Measurements from ENCODE around the gene IGSF22.

The IGSF22 gene

DNA sequence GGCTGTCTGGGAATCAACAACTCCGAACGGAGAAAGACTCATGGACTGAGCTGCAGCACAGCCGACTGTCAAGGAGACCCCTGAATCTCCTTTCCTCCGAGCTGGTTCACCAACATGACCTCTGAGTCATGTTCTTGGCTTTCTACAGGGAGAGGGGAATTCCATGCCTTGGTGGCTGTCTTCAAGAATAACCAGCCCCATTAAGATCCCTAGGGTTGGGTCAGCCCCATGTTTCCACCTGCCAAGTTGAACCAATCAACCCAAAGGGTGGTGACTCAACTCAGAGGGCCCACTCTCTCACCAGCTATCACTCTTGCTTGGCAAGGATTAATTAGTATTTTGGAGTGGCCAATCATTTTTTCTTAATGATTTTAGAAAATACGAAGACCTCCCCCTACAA is 28.3 kb upstream of the IGSF22 start:
- H3K36me3 ChIP-seq = no peaks in the 10 kb centered on the region
- H3K27ac ChIP-seq = no peak overlapping the region
- peaks cover 0 to 2% of the 10 kb centered on the region in 2 donors for H3K27me3 ChIP-seq
- intact Hi-C loops (cut with DNase I; ENCODE audit: low total_unique reads) = no loop called here
- H3K4me1 ChIP-seq = peaks cover 0 to 5% (median 0%) of the 10 kb centered on the region in 4 donors
- no peak overlapping the region for H3K4me3 ChIP-seq
- DNase-seq = no peak
- TF ChIP-seq, protein P1, sequence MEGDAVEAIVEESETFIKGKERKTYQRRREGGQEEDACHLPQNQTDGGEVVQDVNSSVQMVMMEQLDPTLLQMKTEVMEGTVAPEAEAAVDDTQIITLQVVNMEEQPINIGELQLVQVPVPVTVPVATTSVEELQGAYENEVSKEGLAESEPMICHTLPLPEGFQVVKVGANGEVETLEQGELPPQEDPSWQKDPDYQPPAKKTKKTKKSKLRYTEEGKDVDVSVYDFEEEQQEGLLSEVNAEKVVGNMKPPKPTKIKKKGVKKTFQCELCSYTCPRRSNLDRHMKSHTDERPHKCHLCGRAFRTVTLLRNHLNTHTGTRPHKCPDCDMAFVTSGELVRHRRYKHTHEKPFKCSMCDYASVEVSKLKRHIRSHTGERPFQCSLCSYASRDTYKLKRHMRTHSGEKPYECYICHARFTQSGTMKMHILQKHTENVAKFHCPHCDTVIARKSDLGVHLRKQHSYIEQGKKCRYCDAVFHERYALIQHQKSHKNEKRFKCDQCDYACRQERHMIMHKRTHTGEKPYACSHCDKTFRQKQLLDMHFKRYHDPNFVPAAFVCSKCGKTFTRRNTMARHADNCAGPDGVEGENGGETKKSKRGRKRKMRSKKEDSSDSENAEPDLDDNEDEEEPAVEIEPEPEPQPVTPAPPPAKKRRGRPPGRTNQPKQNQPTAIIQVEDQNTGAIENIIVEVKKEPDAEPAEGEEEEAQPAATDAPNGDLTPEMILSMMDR (IDR thresholded peaks at IDR 0.05) = no peak
- H3K9me3 ChIP-seq = no peaks in the 10 kb centered on the region

DNA sequence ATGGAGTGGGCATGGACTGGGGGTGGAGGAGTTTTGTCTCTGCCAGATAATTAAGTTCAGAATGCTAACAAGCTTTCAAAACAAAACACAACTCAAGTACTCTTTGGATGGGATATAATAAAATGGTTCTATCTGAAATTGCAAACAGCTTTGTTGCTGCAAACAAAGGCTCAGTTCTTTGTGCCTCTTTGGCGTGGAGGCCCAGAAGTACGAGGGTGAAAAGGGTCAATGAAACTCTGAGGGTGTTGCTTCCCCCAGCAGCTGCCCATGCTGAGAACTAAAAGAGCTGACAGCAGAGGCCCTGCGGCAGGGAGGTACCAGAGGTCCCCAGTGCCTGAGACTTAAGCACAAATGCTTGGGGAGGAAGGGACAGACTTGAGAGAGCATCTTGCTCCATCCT is 26.5 kb upstream of the IGSF22 start:
- peaks cover 0 to 7% (median 0%) of the 10 kb centered on the region in 4 donors for H3K4me1 ChIP-seq
- no peak for DNase-seq
- intact Hi-C loops (cut with DNase I; ENCODE audit: low total_unique reads) = no loop called here
- TF ChIP-seq, protein P1 (IDR thresholded peaks at IDR 0.05) = no peak
- no peaks in the 10 kb centered on the region for H3K9me3 ChIP-seq
- H3K27ac ChIP-seq = no peak overlapping the region
- H3K27me3 ChIP-seq = peaks cover 0 to 2% of the 10 kb centered on the region in 2 donors
- H3K36me3 ChIP-seq = no peaks in the 10 kb centered on the region
- H3K4me3 ChIP-seq = no peak overlapping the region

DNA sequence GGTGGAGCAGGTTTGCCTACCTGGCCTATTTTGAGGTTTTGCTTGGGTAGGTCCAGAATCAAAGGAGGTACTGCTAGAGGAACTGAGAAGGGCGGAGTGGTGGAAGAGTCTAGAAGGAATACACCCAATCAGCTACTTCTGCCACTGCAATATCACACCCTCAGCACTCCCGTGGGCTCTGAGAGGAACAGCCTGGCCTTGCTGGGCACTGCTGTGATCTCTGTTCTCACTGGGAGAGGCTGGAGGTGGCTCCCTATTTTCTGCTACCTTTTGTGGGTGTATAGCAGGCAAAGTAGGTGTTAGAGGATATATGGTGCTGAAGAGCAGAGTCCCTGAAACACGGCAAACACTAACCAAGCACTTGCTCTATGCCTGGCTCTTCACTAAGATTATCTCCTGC is 25.0 kb upstream of the IGSF22 start:
- no peak overlapping the region for H3K4me3 ChIP-seq
- H3K9me3 ChIP-seq = no peaks in the 10 kb centered on the region
- TF ChIP-seq, protein P1 (IDR thresholded peaks at IDR 0.05) = no peak
- H3K36me3 ChIP-seq = no peaks in the 10 kb centered on the region
- DNase-seq = no peak
- peaks cover 0 to 2% of the 10 kb centered on the region in 2 donors for H3K27me3 ChIP-seq
- intact Hi-C loops (cut with DNase I; ENCODE audit: low total_unique reads) = no loop called here
- H3K4me1 ChIP-seq = peaks cover 0 to 7% (median 0%) of the 10 kb centered on the region in 4 donors
- no peak overlapping the region for H3K27ac ChIP-seq

DNA sequence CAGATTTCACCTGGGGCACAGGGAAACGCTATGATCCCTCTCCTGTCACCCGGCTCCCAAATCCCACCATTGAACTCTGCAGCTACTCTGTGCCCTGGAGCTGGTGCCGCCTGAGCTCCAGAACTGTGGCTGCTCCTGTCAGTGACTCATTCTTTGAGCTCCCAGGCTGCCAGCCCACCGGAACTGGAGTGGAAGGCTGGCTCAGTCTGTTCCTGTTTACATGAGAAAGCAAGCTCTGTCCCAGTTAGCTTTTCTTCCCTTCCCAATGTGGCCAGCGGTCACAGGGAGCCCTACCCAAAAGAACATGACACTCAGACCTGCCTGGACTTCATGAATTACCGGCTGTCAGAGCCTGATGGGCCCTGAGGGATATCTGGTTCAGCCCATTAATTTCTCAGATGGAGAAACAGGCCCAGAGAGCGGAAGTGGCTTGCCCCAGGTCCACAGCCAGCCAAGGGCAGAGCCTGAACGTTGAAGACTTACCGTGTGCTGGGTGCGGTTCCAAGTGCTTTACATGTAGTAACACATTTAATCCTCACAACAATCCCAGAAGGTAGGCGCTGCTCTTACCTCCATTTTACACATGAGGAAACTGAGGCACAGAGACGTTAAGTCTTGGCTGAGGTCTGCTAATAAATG is 23.8 kb upstream of the IGSF22 start:
- DNase-seq = peak in 1 of 2 donors; percentile 48
- intact Hi-C loops (cut with DNase I; ENCODE audit: low total_unique reads) = no loop called here

DNA sequence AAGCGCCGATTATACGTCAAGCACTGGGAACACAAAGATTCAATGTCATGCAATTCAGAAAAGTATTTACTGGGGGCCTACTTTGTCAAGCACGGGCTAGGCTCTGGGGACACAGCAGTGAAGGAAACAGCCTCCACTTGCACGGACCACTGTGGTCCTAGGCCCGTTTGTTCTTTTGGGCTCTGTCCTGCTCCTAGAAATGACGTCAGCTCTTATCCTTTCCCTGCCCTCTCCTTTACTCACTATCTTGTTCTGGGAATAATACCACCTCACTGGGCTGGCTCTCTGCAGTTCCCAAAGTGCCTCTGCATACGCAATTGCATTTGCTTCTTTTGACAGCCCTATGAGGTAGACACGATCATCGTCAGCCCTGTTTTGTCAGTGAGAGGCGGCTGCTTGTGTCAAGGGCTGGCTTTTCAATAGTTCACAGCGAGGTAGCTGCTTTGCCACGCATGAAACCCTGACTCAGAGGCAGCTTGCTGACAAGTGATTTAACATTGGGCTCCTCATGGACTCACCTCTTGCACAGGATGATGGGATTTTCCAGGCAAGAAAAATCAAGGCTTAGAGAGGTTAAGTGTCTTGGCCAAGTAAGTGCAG is 22.9 kb upstream of the IGSF22 start:
- TF ChIP-seq, protein P1 (IDR thresholded peaks at IDR 0.05) = no peak
- Histone ChIP-seq H3K4me1 (peaks cover 0 to 7% (median 0%) of the 10 kb centered on the region in 4 donors), H3K9me3 (no peaks in the 10 kb centered on the region), H3K27ac (no peak overlapping the region), H3K4me3 (no peak overlapping the region), H3K27me3 (peaks cover 0 to 2% of the 10 kb centered on the region in 2 donors), H3K36me3 (no peaks in the 10 kb centered on the region)
- intact Hi-C loops (cut with DNase I; ENCODE audit: low total_unique reads) = no loop called here
- no peak for DNase-seq

More for the DNA sequence above, 23.8 kb upstream of the IGSF22 start:
- Histone ChIP-seq H3K36me3 (no peaks in the 10 kb centered on the region), H3K4me1 (peaks cover 0 to 7% (median 0%) of the 10 kb centered on the region in 4 donors), H3K27me3 (peaks cover 0 to 2% of the 10 kb centered on the region in 2 donors), H3K27ac (no peak overlapping the region), H3K4me3 (no peak overlapping the region), H3K9me3 (no peaks in the 10 kb centered on the region)
- TF ChIP-seq, protein P1 (IDR thresholded peaks at IDR 0.05) = no peak
